ENCODE results near the gene TEX13B. TPM values are rescaled to one million over a fixed set of nuclear protein-coding genes. Genes with fewer than 3 reads are reported as not detected.

Gene TEX13B
- total RNA-seq, 1 donor from 2014 or later = not detected

DNA sequence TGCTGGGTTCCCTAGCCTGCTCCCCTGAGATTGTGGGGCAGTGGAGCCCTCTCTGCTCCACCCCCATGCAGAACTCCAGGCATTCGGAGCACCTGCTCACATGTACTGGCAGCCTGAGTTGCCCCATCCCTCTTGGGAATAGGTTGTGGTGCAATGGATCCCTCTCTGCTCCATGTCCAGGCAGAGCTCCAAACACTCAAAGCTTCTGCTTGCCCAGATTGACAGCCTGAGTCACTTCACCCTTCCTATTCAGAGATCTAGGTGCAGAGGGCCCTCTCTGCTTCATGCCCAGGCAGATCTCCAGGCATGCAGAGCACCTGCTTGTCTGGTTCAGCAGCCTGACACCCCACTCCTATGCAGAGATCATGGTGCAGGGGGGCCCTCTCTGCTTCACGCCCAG is 18.6 kb upstream of the TEX13B start:
- no peaks in the 10 kb centered on the region for H3K4me1 Mint-ChIP-seq
- no peaks in the 10 kb centered on the region for H3K36me3 Mint-ChIP-seq (ENCODE audit: low read depth)
- TF ChIP-seq, protein P1, sequence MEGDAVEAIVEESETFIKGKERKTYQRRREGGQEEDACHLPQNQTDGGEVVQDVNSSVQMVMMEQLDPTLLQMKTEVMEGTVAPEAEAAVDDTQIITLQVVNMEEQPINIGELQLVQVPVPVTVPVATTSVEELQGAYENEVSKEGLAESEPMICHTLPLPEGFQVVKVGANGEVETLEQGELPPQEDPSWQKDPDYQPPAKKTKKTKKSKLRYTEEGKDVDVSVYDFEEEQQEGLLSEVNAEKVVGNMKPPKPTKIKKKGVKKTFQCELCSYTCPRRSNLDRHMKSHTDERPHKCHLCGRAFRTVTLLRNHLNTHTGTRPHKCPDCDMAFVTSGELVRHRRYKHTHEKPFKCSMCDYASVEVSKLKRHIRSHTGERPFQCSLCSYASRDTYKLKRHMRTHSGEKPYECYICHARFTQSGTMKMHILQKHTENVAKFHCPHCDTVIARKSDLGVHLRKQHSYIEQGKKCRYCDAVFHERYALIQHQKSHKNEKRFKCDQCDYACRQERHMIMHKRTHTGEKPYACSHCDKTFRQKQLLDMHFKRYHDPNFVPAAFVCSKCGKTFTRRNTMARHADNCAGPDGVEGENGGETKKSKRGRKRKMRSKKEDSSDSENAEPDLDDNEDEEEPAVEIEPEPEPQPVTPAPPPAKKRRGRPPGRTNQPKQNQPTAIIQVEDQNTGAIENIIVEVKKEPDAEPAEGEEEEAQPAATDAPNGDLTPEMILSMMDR (IDR thresholded peaks at IDR 0.05) = no peak
- ATAC-seq (ENCODE audit: low read depth) (no peak), DNase-seq (no peak)
- ChIA-PET POLR2A (no interaction called here), CTCF (no interaction called here)
- H3K27me3 Mint-ChIP-seq = peaks cover 17% of the 10 kb centered on the region
- H3K4me3 Mint-ChIP-seq = no peak overlapping the region
- H3K9me3 Mint-ChIP-seq = no peaks in the 10 kb centered on the region
- H3K27ac Mint-ChIP-seq = no peak overlapping the region
- intact Hi-C loops (cut with micrococcal nuclease) = loop anchor here (2.0 kb wide), 1 partner anchor 1102 kb away; no protein-coding TSS in a partner anchor

DNA sequence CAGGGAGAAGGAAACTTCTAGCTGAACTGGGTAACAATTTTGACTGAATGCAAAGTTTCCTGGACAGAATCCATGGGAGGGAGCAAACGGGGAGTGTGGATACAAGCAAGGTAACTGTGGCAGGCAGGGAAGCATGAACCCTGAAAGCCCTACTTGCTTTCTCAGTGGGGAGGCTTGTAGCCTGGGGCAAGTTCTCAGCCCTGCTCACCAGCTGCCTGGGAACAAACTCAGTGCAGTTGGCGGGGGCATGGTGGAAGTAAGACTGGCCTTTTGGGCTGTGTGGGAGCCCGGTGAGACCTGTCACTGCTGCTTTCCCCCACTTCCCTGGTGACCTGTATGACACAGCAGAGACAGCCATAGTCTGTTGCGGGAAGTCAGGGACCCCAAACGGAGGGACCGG is 14.0 kb upstream of the TEX13B start:
- Mint-ChIP-seq H3K4me1 (no peaks in the 10 kb centered on the region), H3K9me3 (no peaks in the 10 kb centered on the region), H3K27me3 (peaks cover 9% of the 10 kb centered on the region), H3K36me3 (ENCODE audit: low read depth) (no peaks in the 10 kb centered on the region), H3K4me3 (no peak overlapping the region), H3K27ac (no peak overlapping the region)
- DNase-seq (no peak), ATAC-seq (ENCODE audit: low read depth) (no peak)
- intact Hi-C loops (cut with micrococcal nuclease) = no loop called here
- POLR2A ChIA-PET = no interaction called here
- TF ChIP-seq, protein P1 (IDR thresholded peaks at IDR 0.05) = no peak
- CTCF ChIA-PET = no interaction called here

DNA sequence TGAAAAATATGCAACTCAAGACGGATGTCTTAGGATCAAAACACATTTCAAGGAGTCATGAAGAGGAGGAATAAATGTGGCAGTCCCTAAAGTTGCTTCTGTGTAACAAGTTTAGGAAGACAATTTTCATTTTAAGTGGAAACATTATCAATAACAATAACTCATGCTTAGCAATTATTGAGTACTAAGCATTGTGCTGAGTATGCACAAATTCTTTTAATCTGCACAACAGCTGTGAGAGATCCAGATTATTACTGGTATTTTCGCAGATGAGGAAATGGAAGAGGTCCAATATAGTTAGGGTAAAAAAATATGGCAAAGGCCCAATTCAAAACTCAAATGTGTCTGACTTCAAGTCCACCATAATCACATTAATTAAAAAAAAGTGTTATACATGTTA is 2.9 kb upstream of the TEX13B start:
- H3K27me3 Mint-ChIP-seq = no peaks in the 10 kb centered on the region
- POLR2A ChIA-PET = no interaction called here
- no peak overlapping the region for H3K4me3 Mint-ChIP-seq
- intact Hi-C loops (cut with micrococcal nuclease) = no loop called here
- no peak overlapping the region for H3K27ac Mint-ChIP-seq
- CTCF ChIA-PET = no interaction called here
- no peak for DNase-seq
- H3K4me1 Mint-ChIP-seq = no peaks in the 10 kb centered on the region
- TF ChIP-seq, protein P1 (IDR thresholded peaks at IDR 0.05) = no peak
- no peaks in the 10 kb centered on the region for H3K36me3 Mint-ChIP-seq (ENCODE audit: low read depth)
- ATAC-seq (ENCODE audit: low read depth) = no peak
- peaks cover 4% of the 10 kb centered on the region for H3K9me3 Mint-ChIP-seq

DNA sequence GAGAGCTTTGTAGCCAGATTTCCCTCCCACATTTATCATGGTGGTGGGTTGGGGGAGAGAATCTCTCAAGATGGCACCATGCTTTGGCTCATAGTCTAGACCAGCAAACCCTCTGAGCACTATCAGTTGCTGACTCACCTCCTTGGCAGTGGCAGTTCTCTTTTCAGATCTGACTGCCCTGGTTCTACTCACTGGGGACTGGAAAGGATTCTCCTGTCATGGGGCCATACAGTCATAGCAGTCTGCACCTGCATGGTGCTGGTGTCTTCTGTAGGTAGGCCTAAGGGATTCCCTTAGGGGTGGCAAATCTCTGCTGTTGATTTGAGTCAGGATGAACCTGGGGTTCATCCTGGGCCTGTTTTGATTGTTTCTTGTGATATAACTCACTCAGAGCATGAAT is 2.6 kb downstream of the TEX13B start:
- ATAC-seq (ENCODE audit: low read depth) (no peak), DNase-seq (no peak)
- ChIA-PET CTCF (no interaction called here), POLR2A (no interaction called here)
- Mint-ChIP-seq H3K4me3 (no peak overlapping the region), H3K27me3 (no peaks in the 10 kb centered on the region), H3K9me3 (no peaks in the 10 kb centered on the region), H3K27ac (no peak overlapping the region), H3K36me3 (ENCODE audit: low read depth) (no peaks in the 10 kb centered on the region), H3K4me1 (no peaks in the 10 kb centered on the region)
- intact Hi-C loops (cut with micrococcal nuclease) = no loop called here
- TF ChIP-seq, protein P1 (IDR thresholded peaks at IDR 0.05) = no peak

DNA sequence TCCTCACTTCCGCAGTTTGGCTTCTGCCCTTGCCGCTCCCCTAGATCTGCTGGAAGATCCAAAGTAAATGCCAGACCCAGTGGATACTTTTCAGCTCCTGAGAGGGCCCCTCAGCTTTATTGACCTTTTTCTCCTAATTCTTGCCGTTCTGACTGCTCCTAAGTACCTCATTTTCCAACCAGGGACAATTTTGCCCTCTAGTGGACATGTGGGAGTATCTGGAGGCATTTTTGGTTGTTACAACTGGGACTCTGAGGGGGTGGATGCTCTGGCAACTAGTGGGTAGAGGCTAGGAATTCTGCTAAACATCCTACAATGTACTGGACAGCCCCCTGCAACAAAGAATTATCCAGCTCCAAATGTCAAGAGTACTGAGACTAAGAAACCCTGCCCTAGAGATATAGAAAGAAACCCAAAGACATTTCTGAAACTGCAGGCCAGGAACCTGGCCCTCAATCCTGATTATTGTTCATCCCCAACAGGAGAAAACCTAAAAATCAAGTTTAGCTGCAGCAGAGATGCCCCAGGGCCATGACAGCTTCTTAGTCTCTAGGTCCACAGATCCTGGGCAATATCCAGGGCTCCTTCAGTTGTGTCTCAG is 3.4 kb downstream of the TEX13B start:
- Mint-ChIP-seq H3K27ac (no peak overlapping the region), H3K4me3 (no peak overlapping the region), H3K4me1 (no peaks in the 10 kb centered on the region), H3K27me3 (no peaks in the 10 kb centered on the region), H3K36me3 (ENCODE audit: low read depth) (no peaks in the 10 kb centered on the region), H3K9me3 (no peaks in the 10 kb centered on the region)
- TF ChIP-seq, protein P1 (IDR thresholded peaks at IDR 0.05) = no peak
- POLR2A ChIA-PET = no interaction called here
- no peak for ATAC-seq (ENCODE audit: low read depth)
- no peak for DNase-seq
- CTCF ChIA-PET = no interaction called here
- intact Hi-C loops (cut with micrococcal nuclease) = no loop called here
